ENCODE results near the gene CHMP3.

The CHMP3 gene

GRCh38 chr2:86541334-86541733, 21.9 kb downstream of the CHMP3 start:
- no peaks in the 10 kb centered on the region for H3K9me2 ChIP-seq (replicated peaks; ENCODE audit: control insufficient read depth, low read length)
- H3K4me1 ChIP-seq (ENCODE audit: control insufficient read depth, low read length), result no peaks in the 10 kb centered on the region
- no peaks in the 10 kb centered on the region for H4K20me1 ChIP-seq (ENCODE audit: control insufficient read depth, insufficient read depth, low read depth, low read length)
- H3K4me2 ChIP-seq (ENCODE audit: low read length), result no peak overlapping the region
- peaks cover 2% of the 10 kb centered on the region; the same call in 1 of the 2 replicates for H3K36me3 ChIP-seq (ENCODE audit: control insufficient read depth, low read length)
- H3F3A ChIP-seq (ENCODE audit: control insufficient read depth, insufficient read depth), result no peaks in the 10 kb centered on the region
- 0 out of 2 replicates have a peak, but pooled peaks cover 4% of the 10 kb centered on the region for H3K9me3 ChIP-seq (ENCODE audit: control insufficient read depth, insufficient read depth, low read length)
- TF ChIP-seq CTCF (IDR thresholded peaks at IDR 0.05; ENCODE audit: low read depth, low read length, poor library complexity, severe bottlenecking), result no peak
- no peak for TF ChIP-seq EZH2phosphoT487 (IDR thresholded peaks at IDR 0.05; ENCODE audit: borderline replicate concordance, low read length)
- H3K4me3 ChIP-seq (ENCODE audit: low read length), result no peak overlapping the region
- no peaks in the 10 kb centered on the region for H3K79me2 ChIP-seq (ENCODE audit: control insufficient read depth, low read length)
- H3K27ac ChIP-seq (ENCODE audit: low read depth, low read length), result no peak overlapping the region
- no peaks in the 10 kb centered on the region for H3K27me3 ChIP-seq (ENCODE audit: control insufficient read depth, low read length)

- Histone ChIP-seq H3K9me3 (ENCODE audit: control insufficient read depth, insufficient read depth, low read length) (peaks cover 11% of the 10 kb centered on the region; the same call in 1 of the 2 replicates), H3F3A (ENCODE audit: control insufficient read depth, insufficient read depth) (no peaks in the 10 kb centered on the region), H3K27me3 (ENCODE audit: control insufficient read depth, low read length) (no peaks in the 10 kb centered on the region), H3K9me2 (replicated peaks; ENCODE audit: control insufficient read depth, low read length) (no peaks in the 10 kb centered on the region), H3K4me1 (ENCODE audit: control insufficient read depth, low read length) (no peaks in the 10 kb centered on the region), H3K4me3 (ENCODE audit: low read length) (no peak overlapping the region), H3K36me3 (ENCODE audit: control insufficient read depth, low read length) (no peaks in the 10 kb centered on the region), H3K27ac (ENCODE audit: low read depth, low read length) (no peak overlapping the region), H3K79me2 (ENCODE audit: control insufficient read depth, low read length) (no peaks in the 10 kb centered on the region), H3K4me2 (ENCODE audit: low read length) (no peak overlapping the region), H4K20me1 (ENCODE audit: control insufficient read depth, insufficient read depth, low read depth, low read length) (no peaks in the 10 kb centered on the region)
- TF ChIP-seq EZH2phosphoT487 (IDR thresholded peaks at IDR 0.05; ENCODE audit: borderline replicate concordance, low read length) (no peak), CTCF (IDR thresholded peaks at IDR 0.05; ENCODE audit: low read depth, low read length, poor library complexity, severe bottlenecking) (no peak)
Measured at GRCh38 chr2:86533589-86533988, 29.7 kb downstream of the CHMP3 start.

GRCh38 chr2:86525421-86526340, 37.6 kb downstream of the CHMP3 start:
- Histone ChIP-seq H3K27ac (ENCODE audit: low read depth, low read length) (no peak overlapping the region), H3K4me3 (ENCODE audit: low read length) (no peak overlapping the region), H3K79me2 (ENCODE audit: control insufficient read depth, low read length) (no peaks in the 10 kb centered on the region), H3K36me3 (ENCODE audit: control insufficient read depth, low read length) (no peaks in the 10 kb centered on the region; the same call in 1 of the 2 replicates), H3K9me3 (ENCODE audit: control insufficient read depth, insufficient read depth, low read length) (0 out of 2 replicates have a peak, but pooled peaks cover under 1% of the 10 kb centered on the region), H3K9me2 (replicated peaks; ENCODE audit: control insufficient read depth, low read length) (no peaks in the 10 kb centered on the region), H4K20me1 (ENCODE audit: control insufficient read depth, insufficient read depth, low read depth, low read length) (no peaks in the 10 kb centered on the region), H3K4me2 (ENCODE audit: low read length) (no peak overlapping the region), H3F3A (ENCODE audit: control insufficient read depth, insufficient read depth) (no peaks in the 10 kb centered on the region), H3K27me3 (ENCODE audit: control insufficient read depth, low read length) (no peaks in the 10 kb centered on the region), H3K4me1 (ENCODE audit: control insufficient read depth, low read length) (no peaks in the 10 kb centered on the region)
- TF ChIP-seq EZH2phosphoT487 (IDR thresholded peaks at IDR 0.05; ENCODE audit: borderline replicate concordance, low read length), result no peak
- TF ChIP-seq CTCF (IDR thresholded peaks at IDR 0.05; ENCODE audit: low read depth, low read length, poor library complexity, severe bottlenecking), result no peak

All from DOHH2 (cell line).